Right lobe of liver (tissue), 6 donors: ENCODE results near the gene FUT1. TPM values are rescaled to one million over a fixed set of nuclear protein-coding genes. Genes with fewer than 3 reads are reported as not detected.
"Not testable (repeated sequence)": the region's sequence is repeated elsewhere in the genome, so short reads cannot be mapped to it uniquely, and the experiment has no call there.

Experiments used
- ATAC-seq, 4 donors: fragments of 200-7000 bp; cut with Tn5 transposase; one replicate each; pipeline ENCODE4 v1.9.1; 2020; ENCODE audit warnings: mild to moderate bottlenecking in 4 of 4, moderate library complexity in 4 of 4
- DNase-seq, 3 donors: peaks; one replicate each; pipeline ENCODE4 v3.0.0-alpha.2; 2020
- H3K27ac ChIP-seq, 3 donors: fragments of 200-600 bp; one replicate each; pipeline ENCODE4 v1.8.0; 2022
- H3K27me3 ChIP-seq, 2 donors: fragments of 200-600 bp; one replicate each; pipeline ENCODE4 v1.8.0; 2022
- H3K36me3 ChIP-seq, 4 donors: fragments of 200-600 bp; sonication (generic) in 1 of 4; one replicate each; pipeline versions ENCODE4 v1.5.1 to v1.8.0; 2017 to 2022; ENCODE audit warnings: control low read depth in 1 of 4
- H3K4me1 ChIP-seq, 4 donors: fragments of 200-600 bp; sonication (generic) in 1 of 4; one replicate each; pipeline versions ENCODE4 v1.5.1 to v1.8.0; 2017 to 2022; ENCODE audit warnings: control low read depth in 1 of 4
- H3K4me3 ChIP-seq, 3 donors: fragments of 200-600 bp; one replicate each; pipeline ENCODE4 v1.8.0; 2022
- H3K9me3 ChIP-seq, 4 donors: fragments of 200-600 bp; sonication (generic) in 1 of 4; one replicate each; pipeline versions ENCODE4 v1.5.1 to v1.8.0; 2017 to 2022; ENCODE audit warnings: control low read depth in 1 of 4
- POLR2A ChIP-seq: fragments of 450-650 bp; IDR thresholded peaks from one replicate; pipeline ENCODE4 v1.6.1; 2017; ENCODE audit warnings: antibody characterized with exemption, mild to moderate bottlenecking
- WGBS: methylation state at CpG from one replicate; pipeline ENCODE4 v1.1.6; 2018; ENCODE audit warnings: low coverage, low lambda C conversion rate; ENCODE audit not compliant: insufficient coverage; ENCODE audit errors: missing lambda C conversion rate; 5-methylcytosine and 5-hydroxymethylcytosine counted together
- intact Hi-C, 2 donors: fragments of 100-400 bp; cut with DNase I; formaldehyde crosslinking; loops; one replicate each; pipeline versions ENCODE4 v1.11.2 to v1.14.1; 2022
- total RNA-seq, 6 experiments: library from RNA; depleted of rRNA in 2 of 6; stranded (reverse); fragments of >200 nt in 2 of 6; fragmentation: NEBNext Ultra II Directional in 3 of 6; extraction: Animal tissue kit (Norgen Biotek cat#: 25700) in 3 of 6; gene quantifications; one replicate each; pipeline versions ENCODE4 v1.1.0 to v1.2.4, GENCODE V29; 2016 to 2023
- TF ChIP-seq, protein P1 (sequence below), 4 donors: fragments of 200-600 bp in 3 of 4; fragments of 450-650 bp in 1 of 4; IDR thresholded peaks; one replicate each; pipeline versions ENCODE4 v1.5.1 to v1.8.0; 2016 to 2022; ENCODE audit warnings: antibody characterized with exemption in 4 of 4, mild to moderate bottlenecking in 2 of 4
- donor health status: DM: no; HTN: yes; CAD: no.
- donor health status: DM: no; HTN: no; CAD: no.
- donor health status: DM: no; HTN: no; CAD: no.
- donor health status: DM: no; HTN: yes; CAD: no.
- donor health status: DM: no; HTN: yes; CAD: no.

The FUT1 gene
- total RNA-seq, 6 experiments from 2014 or later, result 0.22 to 1.9 (median 0.93) TPM

- H3K4me3 ChIP-seq, result no peak overlapping the region
- 62% methylated on average over 15 of the region's 20 CpGs for WGBS
- H3K4me1 ChIP-seq, result peaks cover 0 to 63% (median 30%) of the 10 kb centered on the region in 4 donors
- TF ChIP-seq, protein P1, sequence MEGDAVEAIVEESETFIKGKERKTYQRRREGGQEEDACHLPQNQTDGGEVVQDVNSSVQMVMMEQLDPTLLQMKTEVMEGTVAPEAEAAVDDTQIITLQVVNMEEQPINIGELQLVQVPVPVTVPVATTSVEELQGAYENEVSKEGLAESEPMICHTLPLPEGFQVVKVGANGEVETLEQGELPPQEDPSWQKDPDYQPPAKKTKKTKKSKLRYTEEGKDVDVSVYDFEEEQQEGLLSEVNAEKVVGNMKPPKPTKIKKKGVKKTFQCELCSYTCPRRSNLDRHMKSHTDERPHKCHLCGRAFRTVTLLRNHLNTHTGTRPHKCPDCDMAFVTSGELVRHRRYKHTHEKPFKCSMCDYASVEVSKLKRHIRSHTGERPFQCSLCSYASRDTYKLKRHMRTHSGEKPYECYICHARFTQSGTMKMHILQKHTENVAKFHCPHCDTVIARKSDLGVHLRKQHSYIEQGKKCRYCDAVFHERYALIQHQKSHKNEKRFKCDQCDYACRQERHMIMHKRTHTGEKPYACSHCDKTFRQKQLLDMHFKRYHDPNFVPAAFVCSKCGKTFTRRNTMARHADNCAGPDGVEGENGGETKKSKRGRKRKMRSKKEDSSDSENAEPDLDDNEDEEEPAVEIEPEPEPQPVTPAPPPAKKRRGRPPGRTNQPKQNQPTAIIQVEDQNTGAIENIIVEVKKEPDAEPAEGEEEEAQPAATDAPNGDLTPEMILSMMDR (IDR thresholded peaks at IDR 0.05), result no peak
- no peak for TF ChIP-seq POLR2A
- H3K9me3 ChIP-seq, result no peaks in the 10 kb centered on the region
- H3K27me3 ChIP-seq, result no peaks in the 10 kb centered on the region
- ATAC-seq (peak in 1 of 4 donors; percentile 5), DNase-seq (no peak)
- peak overlapping the region; percentile 91 to 96 (median 96) for H3K27ac ChIP-seq
- no peaks in the 10 kb centered on the region for H3K36me3 ChIP-seq
- intact Hi-C loops, result no loop called here
Measured at GRCh38 chr19:48770734-48771472, 18.5 kb upstream of the FUT1 start.

GRCh38 chr19:48770266-48770665 is 17.8 kb upstream of the FUT1 start:
- H3K27ac ChIP-seq, result peak overlapping the region; percentile 91 to 96 (median 96)
- DNase-seq, result no peak
- intact Hi-C loops, result no loop called here

DNA sequence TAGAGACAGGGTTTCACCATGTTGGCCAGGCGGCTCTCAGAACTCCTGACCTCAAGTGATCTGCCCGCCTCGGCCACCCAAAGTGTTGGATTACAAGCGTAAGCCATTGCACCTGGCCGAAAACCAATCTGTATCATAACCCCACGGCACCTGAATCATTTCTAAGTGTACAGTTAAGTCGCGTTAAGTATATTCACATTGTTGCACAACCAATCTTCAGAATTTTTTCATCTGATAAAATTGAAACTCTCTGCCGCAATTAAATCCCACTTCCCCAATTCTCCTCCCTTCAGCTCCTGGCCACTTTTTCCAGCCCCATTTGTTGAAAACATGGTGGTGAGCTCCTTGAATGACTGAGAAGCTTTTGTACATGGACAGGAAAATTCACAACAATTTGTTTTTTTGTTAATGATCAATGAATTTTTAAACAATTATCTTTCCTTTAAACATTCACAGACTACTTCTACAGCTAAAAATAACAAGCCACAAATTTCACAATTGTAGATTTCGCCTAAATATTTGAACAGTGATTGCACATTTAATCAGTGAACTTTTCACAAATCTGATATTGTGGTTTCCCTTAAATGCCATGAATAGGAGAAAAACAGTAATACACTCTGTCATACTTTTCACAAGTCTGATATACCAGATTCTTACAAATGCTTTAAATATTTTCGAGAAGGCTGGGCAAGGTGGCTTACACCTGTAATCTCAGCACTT is 16.7 kb upstream of the FUT1 start:
- ATAC-seq, result peak; percentile 17 to 43 (median 28)
- intact Hi-C loops, result loop anchor here in 1 of 2 donors (10.0 kb wide), 1 partner anchor 94 kb away; the partner anchor contains the start of gene NTN5
- TF ChIP-seq, protein P1 (IDR thresholded peaks at IDR 0.05), result no peak
- peak; percentile 37 for TF ChIP-seq POLR2A
- no peaks in the 10 kb centered on the region for H3K36me3 ChIP-seq
- peaks cover 0 to 72% (median 34%) of the 10 kb centered on the region in 4 donors for H3K4me1 ChIP-seq
- DNase-seq, result no peak
- 14% methylated on average over 6 of the region's 11 CpGs for WGBS
- no peaks in the 10 kb centered on the region for H3K9me3 ChIP-seq
- H3K4me3 ChIP-seq, result peak overlapping the region in 1 of 3 donors; percentile 17
- no peaks in the 10 kb centered on the region for H3K27me3 ChIP-seq
- H3K27ac ChIP-seq, result peak overlapping the region; percentile 91 to 96 (median 96)

More at GRCh38 chr19:48770266-48770665, 17.8 kb upstream of the FUT1 start:
- ATAC-seq, result peak in 1 of 4 donors; percentile 2
- no peak overlapping the region for H3K4me3 ChIP-seq
- no peaks in the 10 kb centered on the region for H3K9me3 ChIP-seq
- 36% methylated on average over 7 of the region's 7 CpGs for WGBS
- peaks cover 0 to 69% (median 33%) of the 10 kb centered on the region in 4 donors for H3K4me1 ChIP-seq
- TF ChIP-seq, protein P1 (IDR thresholded peaks at IDR 0.05), result no peak
- no peak for TF ChIP-seq POLR2A
- H3K27me3 ChIP-seq, result no peaks in the 10 kb centered on the region
- no peaks in the 10 kb centered on the region for H3K36me3 ChIP-seq

DNA sequence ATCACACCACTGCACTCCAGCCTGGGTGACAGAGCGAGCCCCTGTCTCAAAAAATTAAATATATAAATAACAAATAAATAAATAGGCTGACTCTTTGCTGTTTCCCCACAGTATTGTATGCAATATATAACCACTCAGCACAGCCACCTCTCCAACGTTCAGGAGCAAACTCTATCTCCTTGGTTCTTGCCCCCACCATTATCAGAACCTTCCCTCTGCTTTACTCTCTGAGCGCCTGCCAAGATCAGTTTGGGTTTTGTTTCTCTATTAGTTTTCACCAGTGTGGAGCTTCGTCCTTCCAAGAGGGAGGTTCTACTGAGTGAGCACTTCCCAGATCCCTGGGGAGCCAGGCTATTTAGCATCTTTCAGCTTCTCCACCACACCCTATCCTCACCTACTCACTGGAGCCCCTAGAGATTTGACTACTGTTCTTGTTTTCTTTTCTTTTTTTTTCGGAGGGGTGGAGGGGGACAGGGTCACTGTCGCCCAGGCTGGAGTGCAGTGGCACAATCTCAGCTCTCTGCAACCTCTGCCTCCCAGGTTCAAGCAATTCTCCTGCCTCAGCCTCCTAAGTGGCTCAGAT is 15.8 kb upstream of the FUT1 start:
- H3K27me3 ChIP-seq, H3K9me3 ChIP-seq, DNase-seq, H3K36me3 ChIP-seq: not testable (repeated sequence)
- Histone ChIP-seq H3K4me3 (peak overlapping the region in 1 of 3 donors; percentile 17), H3K27ac (peak overlapping the region; percentile 91 to 96 (median 96)), H3K4me1 (peaks cover 0 to 67% (median 33%) of the 10 kb centered on the region in 4 donors)
- ATAC-seq, result peak; percentile 5 to 36 (median 17)
- intact Hi-C loops, result loop anchor here in 1 of 2 donors (10.0 kb wide), 1 partner anchor 93 kb away; the partner anchor contains the start of gene NTN5
- 31% methylated on average over 6 of the region's 6 CpGs for WGBS

DNA sequence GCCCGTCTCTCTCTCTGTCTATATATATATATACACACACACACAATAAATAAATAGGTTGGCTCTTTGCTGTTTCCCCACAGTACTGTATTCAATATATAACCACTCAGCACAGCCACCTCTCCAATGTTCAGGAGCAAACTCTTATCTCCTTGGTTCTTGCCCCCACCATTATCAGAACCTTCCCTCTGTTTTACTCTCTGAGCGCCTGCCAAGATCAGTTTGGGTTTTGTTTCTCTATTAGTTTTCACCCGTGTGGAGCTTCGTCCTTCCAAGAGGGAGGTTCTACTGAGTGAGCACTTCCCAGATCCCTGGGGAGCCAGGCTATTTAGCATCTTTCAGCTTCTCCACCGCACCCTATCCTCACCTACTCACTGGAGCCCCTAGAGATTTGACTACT is 13.4 kb upstream of the FUT1 start:
- intact Hi-C loops, result loop anchor here in 1 of 2 donors (10.0 kb wide), 1 partner anchor 91 kb away; the partner anchor contains the start of gene NTN5
- not testable (repeated sequence) for H3K27me3 ChIP-seq
- WGBS, result 29% methylated on average over 4 of the region's 5 CpGs

More for the DNA sequence above, 13.4 kb upstream of the FUT1 start:
- not testable (repeated sequence) for H3K36me3 ChIP-seq, H3K4me3 ChIP-seq, DNase-seq, H3K9me3 ChIP-seq
- H3K4me1 ChIP-seq, result peaks cover 0 to 46% (median 23%) of the 10 kb centered on the region in 4 donors
- peak overlapping the region in 1 of 3 donors; percentile 8 for H3K27ac ChIP-seq
- peak; percentile 2 to 44 (median 28) for ATAC-seq
